Measurements from ENCODE around the gene ADM5. TPM values are rescaled to one million over a fixed set of nuclear protein-coding genes. Genes with fewer than 3 reads are reported as not detected.

The ADM5 gene
- polyA plus RNA-seq, 1 of the 3 experiments (the other 2 are of a cell fraction): 1.3 TPM

- 86% methylated on average over 10 of the region's 12 CpGs for WGBS (ENCODE audit: low lambda C conversion rate)
- POLR2A ChIA-PET: interaction anchor here (1.2 to 1.5 kb wide), 2 partner anchors 10 to 162 kb away, joined by 4 read pairs; partner anchors contain the start of gene PTOV1
- no peak overlapping the region for H3K4me3 ChIP-seq (ENCODE audit: low read depth in 2 of 2, low read length in 1 of 2)
Observed at GRCh38 chr19:49688531-49689132, 762 bp upstream of the ADM5 start.

More at GRCh38 chr19:49688531-49689132, 762 bp upstream of the ADM5 start:
- TF ChIP-seq SIN3A (IDR thresholded peaks at IDR 0.05; ENCODE audit: borderline replicate concordance, low read depth, low read length): no peak
- no peak for TF ChIP-seq ELF1 (IDR thresholded peaks at IDR 0.05)
- TF ChIP-seq RXRA (IDR thresholded peaks at IDR 0.05; ENCODE audit: borderline replicate concordance, low read depth): no peak
- TF ChIP-seq FOXM1 (IDR thresholded peaks at IDR 0.05; ENCODE audit: low read depth): no peak
- no peak for TF ChIP-seq EZH2phosphoT487 (IDR thresholded peaks at IDR 0.05; ENCODE audit: borderline replicate concordance, low read depth)
- no peak for TF ChIP-seq REST (IDR thresholded peaks at IDR 0.05; ENCODE audit: low read depth, low read length)
- TF ChIP-seq TCF12 (IDR thresholded peaks at IDR 0.05): no peak
- TF ChIP-seq MXI1 (IDR thresholded peaks at IDR 0.05; ENCODE audit: low read depth, low read length): no peak
- TF ChIP-seq FOSL2 (IDR thresholded peaks at IDR 0.05; ENCODE audit: borderline replicate concordance, low read depth): no peak
- no peak for TF ChIP-seq PBX3 (IDR thresholded peaks at IDR 0.05)
- no peak for TF ChIP-seq JUND (IDR thresholded peaks at IDR 0.05)
- no peak for TF ChIP-seq ZBTB33 (IDR thresholded peaks at IDR 0.05; ENCODE audit: borderline replicate concordance, low read depth)
- TF ChIP-seq YY1 (IDR thresholded peaks at IDR 0.05; ENCODE audit: low read depth): no peak
- TF ChIP-seq MEF2A (IDR thresholded peaks at IDR 0.05; ENCODE audit: borderline replicate concordance, low read depth): no peak
- no peak for TF ChIP-seq CTCF (IDR thresholded peaks at IDR 0.05)
- no peak for TF ChIP-seq NFIC (IDR thresholded peaks at IDR 0.05; ENCODE audit: borderline replicate concordance)
- no peak for TF ChIP-seq USF1 (IDR thresholded peaks at IDR 0.05; ENCODE audit: borderline replicate concordance, low read depth)
- TF ChIP-seq MAX (IDR thresholded peaks at IDR 0.05; ENCODE audit: low read depth): no peak
- Histone ChIP-seq H2AFZ (ENCODE audit: low read depth) (no peak overlapping the region), H3K9me2 (no peaks in the 10 kb centered on the region), H3K79me2 (ENCODE audit: insufficient read depth) (peaks cover 24% of the 10 kb centered on the region), H4K20me1 (ENCODE audit: insufficient read depth) (peaks cover 10% of the 10 kb centered on the region; the same call in 1 of the 2 replicates), H3K27ac (ENCODE audit: low read depth in 2 of 2, low read length in 1 of 2) (no peak overlapping the region; a peak in 1 of 4 replicates), H3K27me3 (ENCODE audit: insufficient read depth) (no peaks in the 10 kb centered on the region), H3K9me3 (no peaks in the 10 kb centered on the region), H3K9ac (no peak overlapping the region), H3K36me3 (replicated peaks in 1 of 2; ENCODE audit: control insufficient read depth in 1 of 2, insufficient read depth in 2 of 2, low read length in 1 of 2) (peaks cover 17 to 47% of the 10 kb centered on the region in 2 experiments), H3F3A (replicated peaks; ENCODE audit: insufficient read depth) (peaks cover 18% of the 10 kb centered on the region), H3K4me2 (no peak overlapping the region), H3K4me1 (ENCODE audit: control insufficient read depth in 1 of 2, insufficient read depth in 2 of 2, low read depth in 1 of 2, low read length in 1 of 2) (peaks cover 6 to 28% of the 10 kb centered on the region in 2 experiments; a peak in 2 of 4 replicates)
- DNase-seq: no peak
- CTCF ChIA-PET: interaction anchor here (0.8 to 8.0 kb wide), 6 partner anchors 7 to 161 kb away, joined by 3 to 75 read pairs (median 18); partner anchors contain the start of gene PRMT1
